ENCODE measurements around the gene BMX. TPM values are rescaled to one million over a fixed set of nuclear protein-coding genes. Genes with fewer than 3 reads are reported as not detected.
A peak's percentile ranks its signal among the peaks of the same experiment; 100 is the strongest.

BMX gene
- total and polyA plus RNA-seq, 9 of the 15 experiments (the other 6 are each of a cell fraction or from before 2014, with no cell fraction given) = 0.45 to 4.2 (median 1.8) TPM

- TF ChIP-seq NR4A1 (CRISPR knock-in tag; IDR thresholded peaks at IDR 0.05) (no peak), NR4A1 (tag; IDR thresholded peaks at IDR 0.05) (no peak), ZNF263 (CRISPR knock-in tag; IDR thresholded peaks at IDR 0.05; ENCODE audit: borderline replicate concordance) (no peak), NR3C1 (CRISPR knock-in tag; IDR thresholded peaks at IDR 0.05) (no peak), ZNF77 (CRISPR knock-in tag; IDR thresholded peaks at IDR 0.05) (no peak), ASH1L (IDR thresholded peaks at IDR 0.05; ENCODE audit: borderline replicate concordance, low read depth, partially characterized antibody) (no peak), NFIX (CRISPR knock-in tag; IDR thresholded peaks at IDR 0.05; ENCODE audit: low read depth) (no peak), POU5F1 (IDR thresholded peaks at IDR 0.05; ENCODE audit: borderline replicate concordance, low read depth, low read length, partially characterized antibody) (no peak), NRF1 (conservative IDR thresholded peaks at IDR 0.05 in 1 of 2, IDR thresholded peaks at IDR 0.05 in 1 of 2) (no peak)
Observed at GRCh38 chrX:15570145-15570544, 69.5 kb downstream of the BMX start (continued).

- 57% methylated on average over 2 of the region's 2 CpGs for WGBS (ENCODE audit: insufficient coverage, low coverage, missing lambda C conversion rate)
- no peak for FAIRE-seq
Observed at GRCh38 chrX:15574017-15574416, 73.4 kb downstream of the BMX start.

More at GRCh38 chrX:15574017-15574416, 73.4 kb downstream of the BMX start:
- Histone ChIP-seq H3K9ac (ENCODE audit: insufficient read depth in 1 of 2, low read depth in 2 of 2, low read length in 2 of 2) (no peak overlapping the region), H4K20me1 (replicated peaks; ENCODE audit: control insufficient read depth, insufficient read depth, low read length) (no peaks in the 10 kb centered on the region), H3K27me3 (ENCODE audit: control insufficient read depth in 2 of 2, insufficient read depth in 2 of 2, low read length in 2 of 2) (no peaks in the 10 kb centered on the region), H3K4me1 (replicated peaks in 1 of 2; ENCODE audit: control insufficient read depth in 2 of 2, insufficient read depth in 2 of 2, low read length in 2 of 2) (peaks cover 0 to 18% of the 10 kb centered on the region in 2 experiments; a peak in 2 of 5 replicates), H3K27ac (ENCODE audit: extremely low read depth, low read depth, low read length) (no peak overlapping the region), H3K36me3 (ENCODE audit: control insufficient read depth, insufficient read depth, low read length) (no peaks in the 10 kb centered on the region; the same call in 2 of the 3 replicates), H3K4me3 (no peak overlapping the region), H3K9me3 (replicated peaks; ENCODE audit: control insufficient read depth, insufficient read depth, low read depth, low read length) (no peaks in the 10 kb centered on the region; the same call in 1 of the 2 replicates), H3K79me2 (ENCODE audit: control insufficient read depth, insufficient read depth, low read length) (no peaks in the 10 kb centered on the region), H3K4me2 (ENCODE audit: insufficient read depth, low read length) (no peak overlapping the region), H3K9me1 (ENCODE audit: control insufficient read depth, insufficient read depth, low read length) (no peaks in the 10 kb centered on the region), H2AFZ (ENCODE audit: low read depth, low read length) (peak overlapping the region; percentile 61; the same call in 1 of the 2 replicates)
- ChIA-PET CTCF (ENCODE audit: low intra/inter-chr PET ratio) (no interaction called here), POLR2A (interaction anchor here (0.6 kb wide), 1 partner anchor 1846 kb away, joined by 3 read pairs; no protein-coding TSS in a partner anchor)
- no peak for DNase-seq (ENCODE audit: extremely low read depth in 1 of 4, low spot score in 3 of 4)
- no TSS peak for BruUV-seq (replicated peaks)
- TF ChIP-seq MEF2A (IDR thresholded peaks at IDR 0.05; ENCODE audit: control insufficient read depth, low read depth, low read length) (no peak), MAFG (tag; conservative IDR thresholded peaks at IDR 0.05) (no peak), SREBF1 (IDR thresholded peaks at IDR 0.05; ENCODE audit: borderline replicate concordance, low read depth, low read length) (no peak), CAMTA2 (CRISPR knock-in tag; conservative IDR thresholded peaks at IDR 0.05) (no peak), MTF1 (CRISPR knock-in tag; IDR thresholded peaks at IDR 0.05; ENCODE audit: borderline replicate concordance) (no peak), ZC3H4 (CRISPR knock-in tag; IDR thresholded peaks at IDR 0.05; ENCODE audit: borderline replicate concordance) (no peak), MCM3 (IDR thresholded peaks at IDR 0.05) (no peak), CCNT2 (IDR thresholded peaks at IDR 0.05; ENCODE audit: borderline replicate concordance, extremely low read depth, insufficient read length, low read depth, low read length) (no peak), GTF3C2 (IDR thresholded peaks at IDR 0.05; ENCODE audit: borderline replicate concordance, extremely low read depth, insufficient read length) (no peak)
- TF ChIP-seq, protein P1, sequence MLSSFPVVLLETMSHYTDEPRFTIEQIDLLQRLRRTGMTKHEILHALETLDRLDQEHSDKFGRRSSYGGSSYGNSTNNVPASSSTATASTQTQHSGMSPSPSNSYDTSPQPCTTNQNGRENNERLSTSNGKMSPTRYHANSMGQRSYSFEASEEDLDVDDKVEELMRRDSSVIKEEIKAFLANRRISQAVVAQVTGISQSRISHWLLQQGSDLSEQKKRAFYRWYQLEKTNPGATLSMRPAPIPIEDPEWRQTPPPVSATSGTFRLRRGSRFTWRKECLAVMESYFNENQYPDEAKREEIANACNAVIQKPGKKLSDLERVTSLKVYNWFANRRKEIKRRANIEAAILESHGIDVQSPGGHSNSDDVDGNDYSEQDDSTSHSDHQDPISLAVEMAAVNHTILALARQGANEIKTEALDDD (IDR thresholded peaks at IDR 0.05) = no peak
- intact Hi-C loops (cut with micrococcal nuclease) (no loop called here), in situ Hi-C loops (cut with MboI) (loop anchor here (10.0 kb wide), 1 partner anchor 209 kb away; no protein-coding TSS in a partner anchor)
- ATAC-seq = no peak; the same call in 2 of the 3 replicates
